Endometrial microvascular endothelial cells (primary cell): ENCODE data around the gene ACTR8. TPM values are rescaled to one million over a fixed set of nuclear protein-coding genes. Genes with fewer than 3 reads are reported as not detected.
"Not testable (repeated sequence)": the region's sequence is repeated elsewhere in the genome, so short reads cannot be mapped to it uniquely, and the experiment has no call there.

Experiments used
- in situ Hi-C: cut with HindIII; loops from 2 replicates; pipeline ENCODE4 v1.10.0; 2017; ENCODE audit warnings: low sequenced_read_pairs, low pct_unique_long_range_greater_than_20kb; ENCODE audit errors: inconsistent ontology term
- total RNA-seq: library from RNA; depleted of rRNA; stranded (reverse); fragments of >200 nt; gene quantifications from one replicate; pipeline ENCODE4 v1.2.3, GENCODE V29; 2015; ENCODE audit errors: inconsistent ontology term

ACTR8 gene
- total RNA-seq: 21.0 TPM

GRCh38 chr3:53881691-53882593 lies at the start of gene ACTR8:
TSS of gene ACTR8 (minus strand) at chr3:53882152. CDS start at chr3:53882101, 51 bp downstream.
- in situ Hi-C loops: no loop called here

- in situ Hi-C loops: not testable (repeated sequence)
These were observed 45.4 kb upstream of the ACTR8 start for GRCh38 chr3:53927208-53927872.

GRCh38 chr3:53921296-53921695 lies 39.3 kb upstream of the ACTR8 start:
- in situ Hi-C loops: no loop called here

GRCh38 chr3:53919741-53920140 lies 37.8 kb upstream of the ACTR8 start:
- in situ Hi-C loops: no loop called here

GRCh38 chr3:53913401-53913800 lies 31.4 kb upstream of the ACTR8 start:
- in situ Hi-C loops: no loop called here

- in situ Hi-C loops: no loop called here
These were observed 20.8 kb upstream of the ACTR8 start for GRCh38 chr3:53902711-53903110.

GRCh38 chr3:53902067-53902466 lies 20.1 kb upstream of the ACTR8 start:
- in situ Hi-C loops: no loop called here

- in situ Hi-C loops: no loop called here
These were observed 18.8 kb upstream of the ACTR8 start for GRCh38 chr3:53900666-53901331.

- in situ Hi-C loops: no loop called here
These were observed 17.8 kb upstream of the ACTR8 start for GRCh38 chr3:53899750-53900149.

GRCh38 chr3:53892286-53892637 lies 10.3 kb upstream of the ACTR8 start:
- in situ Hi-C loops: no loop called here

- in situ Hi-C loops: no loop called here
These were observed 9.7 kb upstream of the ACTR8 start, which contains the start of gene SELENOK for GRCh38 chr3:53891497-53892285. TSS of gene SELENOK (minus strand) at chr3:53891859.

- in situ Hi-C loops: no loop called here
These were observed 8.9 kb upstream of the ACTR8 start for GRCh38 chr3:53890726-53891475.

GRCh38 chr3:53888232-53888631 lies 6.3 kb upstream of the ACTR8 start:
- in situ Hi-C loops: no loop called here

- in situ Hi-C loops: no loop called here
These were observed 5.5 kb upstream of the ACTR8 start for GRCh38 chr3:53887446-53887845.

GRCh38 chr3:53885239-53885638 lies 3.3 kb upstream of the ACTR8 start:
- in situ Hi-C loops: no loop called here

- in situ Hi-C loops: no loop called here
These were observed 2.7 kb upstream of the ACTR8 start for GRCh38 chr3:53884623-53885022.

GRCh38 chr3:53883008-53883407 lies 1.1 kb upstream of the ACTR8 start:
- in situ Hi-C loops: no loop called here
